OCI-LY1 (cell line): Measurements from ENCODE around the gene POLD4.
"Not testable (repeated sequence)": the region's sequence is repeated elsewhere in the genome, so short reads cannot be mapped to it uniquely, and the experiment has no call there.

ENCODE experiments used
- H2AFZ ChIP-seq: fragments of 200-600 bp; sonication (generic), shearing (Covaris generic); 2 replicates; pipeline ENCODE4 v1.6.0; 2014; ENCODE audit warnings: antibody characterized with exemption, mild to moderate bottlenecking, low read length
- H3F3A ChIP-seq: fragments of 200-600 bp; sonication (generic), shearing (Covaris generic); 2 replicates; pipeline ENCODE4 v1.6.0; 2014; ENCODE audit warnings: mild to moderate bottlenecking, antibody characterized with exemption, low read length, moderate library complexity; ENCODE audit not compliant: insufficient read depth
- H3K27ac ChIP-seq: fragments of 200-600 bp; sonication (generic); 2 replicates; pipeline ENCODE4 v1.5.1; 2014; ENCODE audit warnings: low read length, mixed run types, mild to moderate bottlenecking, low read depth; ENCODE audit not compliant: poor library complexity, severe bottlenecking
- H3K27me3 ChIP-seq: fragments of 200-600 bp; sonication (generic); 2 replicates; pipeline ENCODE4 v1.6.0; 2014; ENCODE audit warnings: antibody characterized with exemption, mild to moderate bottlenecking, low read length, moderate library complexity; ENCODE audit not compliant: insufficient read depth
- H3K36me3 ChIP-seq: fragments of 200-600 bp; sonication (generic); 2 replicates; pipeline ENCODE4 v1.6.1; 2014; ENCODE audit warnings: mild to moderate bottlenecking, antibody characterized with exemption, low read length, moderate library complexity, mixed read lengths; ENCODE audit not compliant: insufficient read depth
- H3K4me1 ChIP-seq: fragments of 200-600 bp; sonication (generic); 2 replicates; pipeline ENCODE4 v1.5.1; 2014; ENCODE audit warnings: mild to moderate bottlenecking, low read length, moderate library complexity; ENCODE audit not compliant: insufficient read depth, severe bottlenecking
- H3K4me2 ChIP-seq: fragments of 200-600 bp; sonication (generic), shearing (Covaris generic); 2 replicates; pipeline ENCODE4 v1.6.1; 2014; ENCODE audit warnings: low read length
- H3K4me3 ChIP-seq: fragments of 200-600 bp; sonication (generic); 2 replicates; pipeline ENCODE4 v1.5.1; 2014; ENCODE audit warnings: low read length, low read depth, mild to moderate bottlenecking, mixed read lengths; ENCODE audit not compliant: poor library complexity, severe bottlenecking
- H3K79me2 ChIP-seq: fragments of 200-600 bp; shearing (Covaris generic); 2 replicates; pipeline ENCODE4 v1.6.1; 2016; ENCODE audit warnings: mixed run types, low read length, mixed read lengths; ENCODE audit not compliant: insufficient read depth
- H3K9ac ChIP-seq: fragments of 200-600 bp; sonication (generic), shearing (Covaris generic); 2 replicates; pipeline ENCODE4 v1.6.1; 2014; ENCODE audit warnings: mild to moderate bottlenecking, low read length, mixed read lengths
- H3K9me2 ChIP-seq: fragments of 200-600 bp; sonication (generic), shearing (Covaris generic); 2 replicates; pipeline ENCODE4 v1.6.1; 2014; ENCODE audit warnings: low read depth, mild to moderate bottlenecking, low read length, mixed read lengths
- H3K9me3 ChIP-seq: fragments of 200-600 bp; shearing (Covaris generic); 2 replicates; pipeline ENCODE4 v1.6.1; 2014; ENCODE audit warnings: low read length, mixed read lengths
- H4K20me1 ChIP-seq: fragments of 200-600 bp; sonication (generic), shearing (Covaris generic); 2 replicates; pipeline ENCODE4 v1.6.0; 2016; ENCODE audit warnings: mild to moderate bottlenecking, low read length; ENCODE audit not compliant: insufficient read depth
- EZH2 ChIP-seq: fragments of 200-600 bp; sonication (generic), shearing (Covaris generic); IDR thresholded peaks from 2 replicates; pipeline ENCODE4 v1.8.0; 2017; ENCODE audit warnings: borderline replicate concordance, mixed run types, mild to moderate bottlenecking, antibody characterized with exemption, low read length, moderate library complexity, mixed read lengths
- TF ChIP-seq, protein P1 (sequence below): fragments of 200-600 bp; sonication (generic), shearing (Covaris generic); IDR thresholded peaks from 2 replicates; pipeline ENCODE4 v1.5.1; 2017; ENCODE audit warnings: mild to moderate bottlenecking, antibody characterized with exemption, low read length, moderate library complexity, mixed read lengths

POLD4 gene

GRCh38 chr11:67320011-67320410 lies 33.3 kb downstream of the POLD4 start:
- Histone ChIP-seq H3K4me3 (no peak overlapping the region), H4K20me1 (no peaks in the 10 kb centered on the region), H3F3A (no peaks in the 10 kb centered on the region), H3K36me3 (no peaks in the 10 kb centered on the region), H3K27me3 (no peaks in the 10 kb centered on the region), H3K4me1 (peaks cover 15% of the 10 kb centered on the region), H3K9me3 (no peaks in the 10 kb centered on the region), H3K79me2 (no peaks in the 10 kb centered on the region), H3K9ac (no peak overlapping the region), H3K27ac (no peak overlapping the region), H3K4me2 (no peak overlapping the region), H3K9me2 (no peaks in the 10 kb centered on the region), H2AFZ (no peak overlapping the region)
- TF ChIP-seq, protein P1, sequence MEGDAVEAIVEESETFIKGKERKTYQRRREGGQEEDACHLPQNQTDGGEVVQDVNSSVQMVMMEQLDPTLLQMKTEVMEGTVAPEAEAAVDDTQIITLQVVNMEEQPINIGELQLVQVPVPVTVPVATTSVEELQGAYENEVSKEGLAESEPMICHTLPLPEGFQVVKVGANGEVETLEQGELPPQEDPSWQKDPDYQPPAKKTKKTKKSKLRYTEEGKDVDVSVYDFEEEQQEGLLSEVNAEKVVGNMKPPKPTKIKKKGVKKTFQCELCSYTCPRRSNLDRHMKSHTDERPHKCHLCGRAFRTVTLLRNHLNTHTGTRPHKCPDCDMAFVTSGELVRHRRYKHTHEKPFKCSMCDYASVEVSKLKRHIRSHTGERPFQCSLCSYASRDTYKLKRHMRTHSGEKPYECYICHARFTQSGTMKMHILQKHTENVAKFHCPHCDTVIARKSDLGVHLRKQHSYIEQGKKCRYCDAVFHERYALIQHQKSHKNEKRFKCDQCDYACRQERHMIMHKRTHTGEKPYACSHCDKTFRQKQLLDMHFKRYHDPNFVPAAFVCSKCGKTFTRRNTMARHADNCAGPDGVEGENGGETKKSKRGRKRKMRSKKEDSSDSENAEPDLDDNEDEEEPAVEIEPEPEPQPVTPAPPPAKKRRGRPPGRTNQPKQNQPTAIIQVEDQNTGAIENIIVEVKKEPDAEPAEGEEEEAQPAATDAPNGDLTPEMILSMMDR: no peak
- TF ChIP-seq EZH2: no peak

DNA sequence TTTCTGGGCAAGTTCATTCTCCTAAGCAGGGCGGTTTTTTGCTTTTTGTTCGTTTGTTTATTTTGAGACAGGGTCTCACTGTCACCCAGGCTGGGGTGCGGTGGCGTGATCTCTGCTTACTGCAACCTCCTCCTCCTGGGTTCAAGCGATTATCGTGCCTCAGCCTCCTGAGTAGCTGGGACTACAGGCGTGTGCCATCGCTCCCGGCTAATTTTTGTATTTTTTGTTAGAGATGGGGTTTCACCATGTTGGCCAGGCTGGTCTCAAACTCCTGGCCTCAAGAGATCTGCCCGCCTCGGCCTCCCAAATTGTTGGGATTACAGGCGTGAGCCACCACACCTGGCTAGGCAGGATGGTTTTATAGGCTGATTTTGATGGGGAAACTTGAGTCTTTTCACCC lies 34.5 kb downstream of the POLD4 start:
- peak overlapping the region; percentile 89 for H3K4me3 ChIP-seq
- H4K20me1 ChIP-seq, H3K9me3 ChIP-seq, H3F3A ChIP-seq, H3K9ac ChIP-seq, H2AFZ ChIP-seq, H3K79me2 ChIP-seq, H3K27ac ChIP-seq, H3K36me3 ChIP-seq, H3K27me3 ChIP-seq, H3K9me2 ChIP-seq: not testable (repeated sequence)
- H3K4me2 ChIP-seq: peak overlapping the region; percentile 94; the same call in 1 of the 2 replicates
- H3K4me1 ChIP-seq: peaks cover 15% of the 10 kb centered on the region

DNA sequence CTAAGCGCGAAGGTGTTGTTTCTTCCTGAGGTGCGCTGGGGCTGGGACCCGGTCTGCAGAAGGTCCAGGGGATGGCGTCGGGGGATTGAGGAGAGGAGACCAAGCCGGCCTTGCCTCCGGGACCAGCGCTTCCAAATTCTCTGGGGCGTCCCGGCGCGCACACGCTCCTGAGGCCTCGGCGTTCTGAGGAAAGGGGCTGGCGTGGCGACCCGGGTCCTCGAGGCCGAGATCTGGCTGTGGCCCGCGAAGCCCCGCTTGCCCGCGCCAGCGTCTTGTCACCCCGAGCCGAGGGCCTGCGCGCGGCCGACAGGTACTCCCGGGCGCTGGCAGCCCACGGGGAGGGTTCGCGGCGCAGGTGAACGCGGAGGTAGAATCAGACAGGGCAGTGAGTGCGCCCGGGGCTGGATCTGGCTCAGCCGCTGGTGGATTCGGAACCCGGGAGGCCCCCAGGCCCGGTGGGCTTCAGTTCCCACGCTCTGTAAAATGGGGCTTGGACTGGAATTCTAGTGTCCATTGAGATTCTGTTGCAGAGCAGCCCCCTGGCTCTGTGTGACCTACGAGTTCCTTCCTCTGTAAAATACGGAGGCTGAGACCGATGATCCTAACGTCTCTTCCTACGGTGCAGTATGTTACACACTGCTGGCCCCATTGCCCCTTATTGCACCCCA lies 35.3 kb downstream of the POLD4 start:
- H3F3A ChIP-seq: no peaks in the 10 kb centered on the region
- H3K4me3 ChIP-seq: peak overlapping the region; percentile 89
- H3K9me3 ChIP-seq: no peaks in the 10 kb centered on the region
- peak overlapping the region; percentile 85 for H3K9ac ChIP-seq
- H3K9me2 ChIP-seq: no peaks in the 10 kb centered on the region
- no peaks in the 10 kb centered on the region for H3K36me3 ChIP-seq
- no peak overlapping the region for H2AFZ ChIP-seq
- TF ChIP-seq, protein P1: no peak
- TF ChIP-seq EZH2: no peak
- H3K27me3 ChIP-seq: no peaks in the 10 kb centered on the region
- H3K4me1 ChIP-seq: peaks cover 16% of the 10 kb centered on the region
- no peak overlapping the region for H3K27ac ChIP-seq
- H3K79me2 ChIP-seq: no peaks in the 10 kb centered on the region
- H4K20me1 ChIP-seq: no peaks in the 10 kb centered on the region
- peak overlapping the region; percentile 94 for H3K4me2 ChIP-seq
